Right lobe of liver (tissue), 6 donors: ENCODE measurements around the gene INS. TPM values are rescaled to one million over a fixed set of nuclear protein-coding genes. Genes with fewer than 3 reads are reported as not detected.

Experiments used
- ATAC-seq, 4 donors: fragments of 200-7000 bp; cut with Tn5 transposase; one replicate each; pipeline ENCODE4 v1.9.1; 2020; ENCODE audit warnings: mild to moderate bottlenecking in 4 of 4, moderate library complexity in 4 of 4
- DNase-seq, 3 donors: peaks; one replicate each; pipeline ENCODE4 v3.0.0-alpha.2; 2020
- H3K27ac ChIP-seq, 3 donors: fragments of 200-600 bp; one replicate each; pipeline ENCODE4 v1.8.0; 2022
- H3K27me3 ChIP-seq, 2 donors: fragments of 200-600 bp; one replicate each; pipeline ENCODE4 v1.8.0; 2022
- H3K36me3 ChIP-seq, 4 donors: fragments of 200-600 bp; sonication (generic) in 1 of 4; one replicate each; pipeline versions ENCODE4 v1.5.1 to v1.8.0; 2017 to 2022; ENCODE audit warnings: control low read depth in 1 of 4
- H3K4me1 ChIP-seq, 4 donors: fragments of 200-600 bp; sonication (generic) in 1 of 4; one replicate each; pipeline versions ENCODE4 v1.5.1 to v1.8.0; 2017 to 2022; ENCODE audit warnings: control low read depth in 1 of 4
- H3K4me3 ChIP-seq, 3 donors: fragments of 200-600 bp; one replicate each; pipeline ENCODE4 v1.8.0; 2022
- H3K9me3 ChIP-seq, 4 donors: fragments of 200-600 bp; sonication (generic) in 1 of 4; one replicate each; pipeline versions ENCODE4 v1.5.1 to v1.8.0; 2017 to 2022; ENCODE audit warnings: control low read depth in 1 of 4
- POLR2A ChIP-seq: fragments of 450-650 bp; IDR thresholded peaks from one replicate; pipeline ENCODE4 v1.6.1; 2017; ENCODE audit warnings: antibody characterized with exemption, mild to moderate bottlenecking
- WGBS: methylation state at CpG from one replicate; pipeline ENCODE4 v1.1.6; 2018; ENCODE audit warnings: low coverage, low lambda C conversion rate; ENCODE audit not compliant: insufficient coverage; ENCODE audit errors: missing lambda C conversion rate; 5-methylcytosine and 5-hydroxymethylcytosine counted together
- intact Hi-C, 2 donors: fragments of 100-400 bp; cut with DNase I; formaldehyde crosslinking; loops; one replicate each; pipeline versions ENCODE4 v1.11.2 to v1.14.1; 2022
- total RNA-seq, 6 experiments: library from RNA; depleted of rRNA in 2 of 6; stranded (reverse); fragments of >200 nt in 2 of 6; fragmentation: NEBNext Ultra II Directional in 3 of 6; extraction: Animal tissue kit (Norgen Biotek cat#: 25700) in 3 of 6; gene quantifications; one replicate each; pipeline versions ENCODE4 v1.1.0 to v1.2.4, GENCODE V29; 2016 to 2023
- TF ChIP-seq, protein P1 (sequence below), 4 donors: fragments of 200-600 bp in 3 of 4; fragments of 450-650 bp in 1 of 4; IDR thresholded peaks; one replicate each; pipeline versions ENCODE4 v1.5.1 to v1.8.0; 2016 to 2022; ENCODE audit warnings: antibody characterized with exemption in 4 of 4, mild to moderate bottlenecking in 2 of 4
- donor health status: DM: no; HTN: yes; CAD: no.
- donor health status: DM: no; HTN: no; CAD: no.
- donor health status: DM: no; HTN: no; CAD: no.
- donor health status: DM: no; HTN: yes; CAD: no.
- donor health status: DM: no; HTN: yes; CAD: no.

Gene INS
- total RNA-seq, 6 experiments from 2014 or later = not detected

- intact Hi-C loops = no loop called here
- TF ChIP-seq POLR2A = no peak
- TF ChIP-seq, protein P1, sequence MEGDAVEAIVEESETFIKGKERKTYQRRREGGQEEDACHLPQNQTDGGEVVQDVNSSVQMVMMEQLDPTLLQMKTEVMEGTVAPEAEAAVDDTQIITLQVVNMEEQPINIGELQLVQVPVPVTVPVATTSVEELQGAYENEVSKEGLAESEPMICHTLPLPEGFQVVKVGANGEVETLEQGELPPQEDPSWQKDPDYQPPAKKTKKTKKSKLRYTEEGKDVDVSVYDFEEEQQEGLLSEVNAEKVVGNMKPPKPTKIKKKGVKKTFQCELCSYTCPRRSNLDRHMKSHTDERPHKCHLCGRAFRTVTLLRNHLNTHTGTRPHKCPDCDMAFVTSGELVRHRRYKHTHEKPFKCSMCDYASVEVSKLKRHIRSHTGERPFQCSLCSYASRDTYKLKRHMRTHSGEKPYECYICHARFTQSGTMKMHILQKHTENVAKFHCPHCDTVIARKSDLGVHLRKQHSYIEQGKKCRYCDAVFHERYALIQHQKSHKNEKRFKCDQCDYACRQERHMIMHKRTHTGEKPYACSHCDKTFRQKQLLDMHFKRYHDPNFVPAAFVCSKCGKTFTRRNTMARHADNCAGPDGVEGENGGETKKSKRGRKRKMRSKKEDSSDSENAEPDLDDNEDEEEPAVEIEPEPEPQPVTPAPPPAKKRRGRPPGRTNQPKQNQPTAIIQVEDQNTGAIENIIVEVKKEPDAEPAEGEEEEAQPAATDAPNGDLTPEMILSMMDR (IDR thresholded peaks at IDR 0.05) = peak in 3 of 4 donors; percentile 36 to 45 (median 39)
- peak in 1 of 4 donors; percentile 29 for ATAC-seq
- Histone ChIP-seq H3K27me3 (no peaks in the 10 kb centered on the region), H3K9me3 (no peaks in the 10 kb centered on the region), H3K36me3 (no peaks in the 10 kb centered on the region), H3K4me1 (peaks cover 0 to 12% (median 0%) of the 10 kb centered on the region in 4 donors), H3K27ac (no peak overlapping the region), H3K4me3 (no peak overlapping the region)
- DNase-seq = no peak
- 60% methylated on average over 12 of the region's 16 CpGs for WGBS
These were observed 12.2 kb upstream of the INS start for GRCh38 chr11:2173150-2173693.

DNA sequence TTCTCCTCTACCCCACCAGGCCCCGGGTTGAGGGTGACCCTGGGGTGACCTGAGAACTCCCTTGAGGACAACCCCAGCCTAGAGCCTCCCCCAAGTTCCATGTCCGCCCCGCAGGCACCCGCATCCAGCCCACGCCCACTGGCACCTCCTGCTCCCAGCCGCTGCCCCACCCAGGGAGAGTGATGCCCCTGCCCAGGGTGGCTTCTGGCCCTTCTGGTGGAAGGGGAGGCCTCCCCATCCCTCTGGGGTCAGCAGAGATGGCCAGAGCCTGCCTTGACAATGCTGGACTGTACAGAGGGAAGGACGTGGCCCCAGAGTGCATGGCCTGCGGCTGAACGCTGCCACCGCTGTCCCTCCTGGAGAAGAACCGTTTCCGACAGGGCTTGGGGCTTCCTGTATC, 11.7 kb upstream of the INS start:
- no peak for ATAC-seq
- WGBS = 50% methylated on average over 2 of the region's 12 CpGs
- TF ChIP-seq, protein P1 (IDR thresholded peaks at IDR 0.05) = no peak
- no peak for TF ChIP-seq POLR2A

DNA sequence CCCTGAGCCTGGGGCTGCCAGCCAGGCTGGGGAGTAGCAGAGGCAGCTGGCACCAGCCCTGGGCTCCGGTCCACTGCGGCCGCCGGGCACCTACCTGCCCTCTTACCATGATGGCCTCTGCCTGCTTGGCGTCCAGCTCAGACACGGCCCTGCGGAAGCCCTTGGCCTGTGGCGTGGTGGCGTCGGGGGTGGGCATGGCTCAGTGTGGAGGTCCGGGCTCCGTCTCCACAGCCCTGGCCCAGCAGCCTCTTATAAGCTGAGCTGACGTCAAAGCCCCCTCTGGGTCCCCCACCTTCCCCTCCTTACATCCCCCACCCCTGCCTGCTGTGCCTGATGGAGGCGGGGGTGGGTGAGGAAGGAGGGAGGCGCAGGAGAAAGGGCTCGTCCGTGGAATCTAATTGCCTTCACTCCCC, 10.6 kb upstream of the INS start, which contains the start of gene TH:
Gene TH (minus strand): TSS at position 225 of the 413 bp plus-strand sequence. CDS start 29 bp downstream, at position 196.
- intact Hi-C loops = no loop called here
- 50% methylated on average over 4 of the region's 17 CpGs for WGBS
- Histone ChIP-seq H3K4me3 (no peak within 1 kb of the TSS), H3K27me3 (no peaks in the 10 kb centered on the region), H3K36me3 (no peaks in the 10 kb centered on the region), H3K27ac (no peak within 1 kb of the TSS), H3K4me1 (peaks cover 0 to 17% (median 0%) of the 10 kb centered on the region in 4 donors), H3K9me3 (no peaks in the 10 kb centered on the region)
- no peak for TF ChIP-seq POLR2A
- TF ChIP-seq, protein P1 (IDR thresholded peaks at IDR 0.05) = no peak
- ATAC-seq = peak in 3 of 4 donors; percentile 6 to 40 (median 39)
- no peak for DNase-seq

More for the DNA sequence above, 11.7 kb upstream of the INS start:
- Histone ChIP-seq H3K9me3 (no peaks in the 10 kb centered on the region), H3K4me1 (peaks cover 0 to 15% (median 0%) of the 10 kb centered on the region in 4 donors), H3K27me3 (no peaks in the 10 kb centered on the region), H3K36me3 (no peaks in the 10 kb centered on the region), H3K27ac (no peak overlapping the region), H3K4me3 (no peak overlapping the region)
- no peak for DNase-seq
- intact Hi-C loops = no loop called here

- Histone ChIP-seq H3K27ac (no peak overlapping the region), H3K4me3 (no peak overlapping the region), H3K4me1 (peaks cover 0 to 23% (median 0%) of the 10 kb centered on the region in 4 donors), H3K27me3 (no peaks in the 10 kb centered on the region), H3K36me3 (no peaks in the 10 kb centered on the region), H3K9me3 (no peaks in the 10 kb centered on the region)
- no peak for TF ChIP-seq POLR2A
- no peak for ATAC-seq
- intact Hi-C loops = no loop called here
- WGBS = 77% methylated on average over 13 of the region's 45 CpGs
- no peak for DNase-seq
These were observed 8.9 kb upstream of the INS start for GRCh38 chr11:2169626-2170570.

GRCh38 chr11:2169005-2169378, 8.0 kb upstream of the INS start:
- no CpG with 5 or more reads among the region's 10 CpGs for WGBS
- TF ChIP-seq POLR2A = no peak
- TF ChIP-seq, protein P1 (IDR thresholded peaks at IDR 0.05) = no peak
- ATAC-seq (peak in 1 of 4 donors; percentile 25), DNase-seq (no peak)
- H3K4me3 ChIP-seq = no peak overlapping the region
- H3K36me3 ChIP-seq = no peaks in the 10 kb centered on the region
- H3K27me3 ChIP-seq = no peaks in the 10 kb centered on the region
- H3K9me3 ChIP-seq = no peaks in the 10 kb centered on the region
- intact Hi-C loops = no loop called here
- peaks cover 0 to 23% (median 0%) of the 10 kb centered on the region in 4 donors for H3K4me1 ChIP-seq
- no peak overlapping the region for H3K27ac ChIP-seq
